ENCODE results near the gene INTS3.
A peak's percentile ranks its signal among the peaks of the same experiment; 100 is the strongest.
"Not testable (repeated sequence)": the region's sequence is repeated elsewhere in the genome, so short reads cannot be mapped to it uniquely, and the experiment has no call there.

The INTS3 gene

DNA sequence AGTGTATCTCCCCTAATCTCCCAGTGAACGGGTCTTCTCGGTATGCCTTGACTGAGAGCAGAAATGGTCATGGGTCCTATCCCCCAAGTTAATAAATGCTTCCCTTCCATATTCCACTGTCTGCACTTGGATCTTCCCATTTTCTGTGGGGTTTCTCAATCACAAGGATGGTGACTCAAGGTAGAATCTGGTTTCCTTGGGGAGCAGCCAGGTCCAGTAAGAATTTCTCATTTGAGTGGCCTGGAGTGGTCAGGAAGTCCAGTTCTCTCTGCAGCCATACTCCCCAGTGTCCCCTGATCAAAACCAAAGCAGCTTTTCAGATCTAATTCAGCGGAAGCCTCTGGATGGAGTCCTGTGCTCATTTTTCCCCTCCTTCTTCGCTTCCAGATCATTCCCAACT lies 32.6 kb downstream of the INTS3 start:
- no peak for DNase-seq

DNA sequence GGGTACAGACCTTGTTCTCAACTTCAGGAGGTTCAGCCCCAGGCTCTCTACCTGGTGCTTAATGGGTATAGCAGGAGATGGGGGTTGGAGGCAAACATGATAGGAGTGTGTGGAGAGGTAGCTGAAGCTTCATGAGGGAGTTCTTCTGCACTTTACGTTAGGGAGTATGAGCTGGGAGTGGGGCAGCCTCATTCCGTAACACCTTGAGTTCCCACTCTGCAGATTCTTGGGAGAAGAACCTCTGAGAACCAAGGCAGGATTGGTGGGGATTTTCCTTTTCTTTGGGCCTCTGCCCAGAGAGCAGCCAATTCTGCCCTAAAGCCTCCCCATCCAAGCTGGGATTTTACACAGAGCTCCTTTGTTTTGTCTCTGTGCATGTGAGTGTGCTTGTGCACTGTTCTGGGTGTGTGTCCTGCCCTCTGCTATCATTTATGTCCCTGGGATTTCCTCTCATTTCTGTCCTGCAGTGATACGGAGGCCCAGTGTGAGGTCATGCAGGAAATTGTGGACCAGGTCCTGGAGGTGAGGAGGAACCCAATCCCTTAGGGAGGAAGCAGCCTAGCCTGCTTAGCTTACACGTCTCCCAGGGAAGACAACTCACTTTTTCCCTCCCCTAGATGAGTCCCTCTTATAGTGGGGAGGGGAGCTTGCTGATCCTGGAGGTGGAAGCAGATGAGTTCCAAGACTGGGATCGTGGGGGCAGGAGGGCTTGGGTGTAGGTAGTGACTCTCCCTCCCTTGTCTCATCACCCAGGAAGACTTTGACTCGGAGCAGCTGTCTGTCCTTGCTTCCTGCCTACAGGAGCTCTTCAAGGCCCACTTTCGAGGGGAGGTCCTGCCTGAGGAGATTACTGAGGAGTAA lies 35.7 kb downstream of the INTS3 start:
- no peak for DNase-seq

DNA sequence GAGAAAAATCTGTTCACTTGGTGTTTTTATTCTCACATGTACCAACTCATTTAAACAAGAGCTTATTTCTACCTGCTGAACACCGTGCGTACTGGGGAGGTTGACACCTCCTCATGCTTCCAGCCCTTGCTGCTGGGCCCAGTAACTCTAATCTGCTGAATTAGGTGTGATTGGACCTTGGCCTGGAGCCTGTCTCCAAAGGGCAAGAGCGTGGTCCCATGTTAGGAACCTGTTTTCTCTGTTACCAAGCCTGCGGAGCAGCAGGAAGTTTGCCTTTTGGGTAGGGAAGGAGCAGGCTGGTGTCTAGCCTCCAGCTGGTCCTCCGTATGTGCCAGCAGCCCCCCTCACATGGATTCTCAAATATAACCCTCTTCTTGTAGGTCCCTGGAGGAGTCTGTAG lies 36.5 kb downstream of the INTS3 start:
- no peak for DNase-seq

DNA sequence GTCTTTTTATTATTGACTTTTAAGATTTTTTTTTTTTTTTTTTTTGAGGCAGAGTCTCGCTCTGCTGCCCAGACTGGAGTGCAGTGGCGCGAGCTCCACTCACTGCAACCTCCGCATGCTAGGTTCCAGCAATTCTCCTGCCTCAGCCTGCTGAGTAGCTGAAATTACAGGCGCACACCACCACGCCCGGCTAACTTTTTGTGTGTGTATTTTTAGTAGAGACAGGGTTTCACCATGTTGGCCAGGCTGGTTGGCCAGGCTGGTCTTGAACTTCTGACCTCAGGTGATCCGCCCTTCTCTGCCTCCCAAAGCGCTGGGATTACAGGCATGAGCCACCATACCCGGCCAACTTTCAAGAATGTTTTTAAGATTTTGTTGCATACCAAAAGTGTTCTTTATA lies 38.8 kb downstream of the INTS3 start:
- not testable (repeated sequence) for DNase-seq

DNA sequence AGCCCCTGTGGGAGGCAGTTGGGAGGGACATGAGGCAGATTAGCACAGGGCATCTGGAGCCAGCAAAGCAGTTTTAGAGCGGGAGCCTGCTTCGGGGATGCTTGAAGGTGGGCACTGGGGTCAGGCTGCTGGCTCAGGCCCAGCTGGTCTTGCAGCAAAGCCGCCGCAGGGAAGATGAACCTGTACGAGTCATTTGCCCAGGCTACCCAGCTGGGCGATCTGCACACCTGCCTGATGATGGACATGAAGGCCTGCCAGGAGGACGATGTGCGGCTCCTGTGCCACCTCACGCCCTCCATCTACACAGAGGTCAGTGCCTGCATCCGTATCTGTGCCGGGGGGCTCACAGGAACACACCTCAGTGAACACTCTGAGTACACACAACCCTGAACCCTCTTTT lies 39.7 kb downstream of the INTS3 start:
- no peak for DNase-seq

DNA sequence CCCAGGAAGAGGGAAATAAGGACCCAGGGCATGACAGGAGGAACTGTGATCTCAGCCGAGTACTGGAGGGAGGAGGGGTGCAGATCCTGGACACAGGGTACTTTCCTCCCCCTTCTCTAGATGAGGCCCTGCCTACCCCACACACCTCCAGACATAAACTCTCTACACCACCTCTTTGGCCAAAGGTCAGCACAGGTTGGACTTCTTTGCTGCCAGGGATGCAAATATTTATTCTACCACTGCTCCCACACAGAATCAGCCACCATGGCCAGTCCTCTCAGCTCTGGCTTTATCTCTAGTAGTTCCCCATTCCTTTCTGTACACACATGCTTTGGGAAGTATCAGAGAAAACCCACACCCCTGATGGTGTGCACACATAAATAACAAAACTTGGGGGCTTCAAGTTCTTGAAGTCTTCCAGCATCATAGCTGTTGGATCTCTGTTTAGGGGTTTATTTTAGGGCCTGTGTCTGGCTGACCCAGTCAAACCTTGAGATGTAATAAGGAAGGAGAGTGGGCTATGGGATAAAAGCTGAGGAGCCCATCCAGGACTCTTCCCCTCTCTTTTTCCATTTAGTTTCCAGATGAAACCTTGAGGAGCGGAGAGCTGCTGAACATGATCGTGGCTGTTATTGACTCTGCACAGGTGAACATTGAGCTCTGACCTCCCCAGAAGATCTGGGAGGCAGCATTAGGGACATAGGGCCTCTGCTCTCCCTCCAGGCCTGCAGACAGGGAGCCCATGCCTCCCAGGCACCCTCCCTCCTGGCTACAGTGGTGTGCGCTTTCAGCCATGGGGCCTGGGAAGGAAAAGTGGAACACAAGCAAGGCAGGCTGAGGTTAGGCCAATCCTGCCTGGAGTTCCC lies 40.7 kb downstream of the INTS3 start:
- DNase-seq: no peak

DNA sequence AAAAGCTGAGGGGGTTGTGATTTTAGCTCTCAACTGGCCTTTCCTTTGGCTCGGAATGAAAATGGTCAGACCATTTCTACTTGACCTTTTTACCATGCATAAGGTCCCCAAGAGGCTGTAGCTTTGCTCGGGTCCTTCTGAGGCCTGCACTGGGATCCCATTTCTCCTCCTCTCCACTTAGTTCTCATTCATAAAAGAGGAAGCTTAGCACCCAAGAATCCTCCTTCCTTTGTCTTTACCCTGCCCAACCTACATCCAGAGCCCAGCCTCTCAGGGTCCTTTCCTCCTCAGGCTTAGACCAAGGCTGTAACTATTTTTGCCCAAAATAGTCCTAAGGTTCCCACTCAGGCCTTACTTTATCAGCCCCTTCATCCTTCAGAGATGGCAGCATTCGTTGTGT lies 41.4 kb downstream of the INTS3 start:
- DNase-seq: no peak

DNA sequence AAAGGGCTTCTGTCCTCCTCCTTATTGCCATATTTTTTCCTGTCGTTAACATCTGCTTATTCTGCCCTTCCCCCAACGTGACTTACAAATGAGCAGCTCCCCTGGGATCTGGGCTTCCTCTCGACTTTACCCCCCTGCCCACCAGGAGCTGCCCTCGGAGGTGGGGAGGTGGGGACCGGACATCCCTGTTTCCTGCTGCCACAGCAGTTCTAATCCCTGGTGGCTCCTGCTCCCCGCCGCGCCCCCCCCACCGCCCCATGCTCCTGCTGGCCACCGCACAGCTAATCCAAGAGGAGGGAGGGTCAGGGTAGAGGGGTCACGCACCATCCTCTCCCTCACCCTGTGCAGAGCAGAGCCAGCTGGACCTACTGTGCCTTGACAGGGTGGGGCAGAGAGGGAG lies 42.9 kb downstream of the INTS3 start:
- DNase-seq: no peak

DNA sequence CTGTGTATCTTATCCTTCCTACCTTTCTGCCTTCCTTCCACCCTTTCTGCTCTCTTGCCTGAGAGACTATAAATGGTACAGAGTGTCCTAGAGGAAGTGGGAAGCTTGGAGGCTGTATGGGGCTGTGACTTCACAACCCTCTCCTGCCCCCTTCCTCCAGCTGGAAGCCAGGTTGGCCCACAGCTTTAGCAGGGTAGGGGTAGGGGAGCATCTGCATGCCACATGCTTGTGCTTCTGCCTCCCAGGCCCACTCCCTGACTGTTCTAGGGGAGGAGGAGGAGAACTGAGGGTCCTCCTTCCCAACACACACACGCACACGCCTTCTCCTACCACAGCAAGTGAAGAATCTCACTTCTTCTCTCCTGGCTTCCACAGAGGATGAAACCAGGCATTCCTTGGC lies 43.4 kb downstream of the INTS3 start:
- DNase-seq: no peak

DNA sequence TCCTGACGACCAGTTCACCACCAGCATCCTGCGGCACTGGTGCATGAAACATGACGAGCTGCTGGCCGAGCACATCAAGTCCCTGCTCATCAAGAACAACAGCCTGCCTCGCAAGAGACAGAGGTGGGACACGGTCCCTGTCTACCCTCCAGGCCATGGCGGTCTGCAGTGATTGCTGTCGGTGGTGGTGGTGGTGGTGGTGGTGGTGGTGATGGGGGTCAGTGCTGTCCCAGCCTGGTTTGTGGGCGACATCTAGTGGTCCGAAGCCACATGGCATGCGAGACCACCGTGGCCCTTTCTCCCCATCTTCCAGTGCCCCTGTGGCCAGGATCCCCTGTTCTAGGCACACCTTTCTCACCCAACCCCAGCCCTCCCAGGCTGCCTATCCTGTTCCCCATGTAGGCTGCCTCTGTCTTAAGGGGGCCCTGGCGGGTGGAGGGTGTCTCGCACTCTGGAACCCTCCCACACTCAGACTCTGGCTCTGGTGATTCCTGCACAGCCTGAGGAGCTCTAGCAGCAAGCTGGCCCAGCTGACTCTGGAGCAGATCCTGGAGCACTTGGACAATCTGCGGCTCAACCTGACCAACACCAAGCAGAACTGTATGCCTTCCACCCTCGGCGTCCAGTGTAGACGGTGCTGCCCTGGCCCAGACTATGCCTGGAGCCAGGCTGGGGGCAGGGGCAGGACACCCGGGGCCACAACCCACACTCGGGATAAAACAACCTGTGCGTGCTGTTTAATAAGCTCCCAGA lies 44.2 kb downstream of the INTS3 start:
- DNase-seq: no peak

DNA sequence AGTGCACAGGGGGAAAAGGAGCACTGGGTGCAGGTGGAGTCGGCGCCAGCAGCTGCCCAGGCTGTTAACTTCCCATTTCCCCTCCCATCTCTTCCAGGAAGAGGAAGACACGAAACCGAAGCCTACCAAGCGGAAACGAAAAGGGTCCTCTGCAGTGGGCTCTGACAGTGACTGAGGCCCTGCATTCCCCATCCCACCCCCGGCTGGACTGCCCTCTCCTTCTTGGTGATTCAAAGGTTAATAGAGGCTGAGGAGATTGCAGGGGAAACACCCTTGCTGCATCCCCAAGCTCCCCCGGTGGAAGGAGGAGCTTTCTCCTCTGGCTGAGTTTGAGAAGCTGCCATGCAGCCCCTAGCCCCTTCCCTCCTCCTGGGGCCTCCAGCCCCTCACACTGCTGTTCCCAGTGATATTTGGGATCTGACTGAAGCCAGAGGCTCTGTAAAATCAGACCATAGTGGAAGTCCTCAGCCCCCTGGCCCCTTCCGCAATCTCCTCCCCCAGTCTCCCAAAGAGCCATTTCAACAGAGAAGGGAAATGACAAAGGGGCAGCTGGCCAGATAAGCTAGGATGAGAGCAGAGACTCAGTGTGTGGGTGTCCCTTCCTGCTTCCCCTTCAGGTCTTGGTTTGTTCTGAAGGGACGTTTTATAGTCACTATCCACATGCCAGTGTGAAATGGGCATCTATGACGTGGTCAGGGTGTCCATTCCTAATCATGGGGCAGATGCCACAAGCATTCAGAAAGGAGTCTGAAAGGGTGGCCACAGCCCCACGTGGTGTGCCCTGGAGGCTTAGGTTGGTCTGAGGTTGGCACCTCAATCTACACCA lies 45.5 kb downstream of the INTS3 start:
- no peak for DNase-seq

DNA sequence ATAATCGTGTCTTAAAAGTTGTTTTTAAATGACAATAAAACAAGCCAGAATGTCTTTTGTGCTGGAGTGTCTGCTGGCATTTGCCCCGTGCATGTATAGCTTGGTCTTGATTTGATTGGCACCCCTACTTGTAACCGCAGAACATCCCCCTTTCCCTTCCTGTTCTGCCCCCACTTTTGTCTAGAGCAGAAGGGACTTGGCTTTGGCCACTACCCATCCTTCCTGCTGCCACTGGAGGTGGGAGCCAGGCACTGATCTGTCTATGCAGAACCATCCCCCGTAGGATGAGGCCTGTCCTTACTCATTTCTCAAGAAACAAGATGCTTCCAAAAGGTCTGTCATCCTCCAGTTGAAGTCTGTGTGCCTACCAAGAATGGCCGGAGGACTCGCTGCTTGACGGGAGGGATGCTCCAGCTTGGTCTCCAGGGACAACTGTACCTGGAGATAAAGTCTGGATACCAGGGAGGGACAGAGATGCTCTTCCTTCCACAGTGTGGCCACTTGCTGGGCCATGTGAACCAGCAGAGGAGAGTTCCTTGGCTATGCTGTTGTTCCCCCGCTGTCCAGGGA lies 46.3 kb downstream of the INTS3 start:
- no peak for DNase-seq

DNA sequence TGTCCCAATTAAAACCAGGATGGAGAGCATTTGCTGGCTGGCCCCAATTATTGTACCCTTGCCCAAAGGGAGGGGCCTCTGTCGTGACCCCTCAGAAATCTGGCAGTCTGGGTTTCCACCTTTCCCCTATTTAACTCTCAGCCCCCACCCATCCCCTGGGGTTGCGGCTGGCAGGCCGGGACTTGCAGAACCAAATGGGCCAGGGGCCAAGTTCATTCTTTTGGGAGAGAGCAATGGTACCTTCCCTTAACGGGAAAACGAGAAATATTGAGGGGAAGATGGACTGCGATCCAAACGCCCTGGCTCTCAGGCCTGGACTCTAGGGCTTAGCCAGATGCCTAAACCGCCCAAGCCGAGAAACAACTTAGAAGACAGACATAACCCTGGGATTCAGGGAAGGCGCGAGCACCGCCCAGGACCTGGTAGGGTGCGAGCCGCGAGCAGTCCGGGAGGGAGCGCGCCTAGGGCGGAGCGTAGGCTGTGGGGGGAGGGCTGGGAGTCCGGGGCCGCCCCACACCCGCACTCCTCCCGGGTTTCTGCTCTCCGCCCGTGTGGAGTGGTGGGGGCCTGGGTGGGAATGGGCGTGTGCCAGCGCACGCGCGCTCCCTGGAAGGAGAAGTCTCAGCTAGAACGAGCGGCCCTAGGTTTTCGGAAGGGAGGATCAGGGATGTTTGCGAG lies 47.1 kb downstream of the INTS3 start, which contains the start of gene SLC27A3:
SLC27A3 (plus strand) TSS at position 628 of the 678 bp plus-strand sequence. CDS start 91 bp downstream, outside the sequence.
- no peak for DNase-seq

DNA sequence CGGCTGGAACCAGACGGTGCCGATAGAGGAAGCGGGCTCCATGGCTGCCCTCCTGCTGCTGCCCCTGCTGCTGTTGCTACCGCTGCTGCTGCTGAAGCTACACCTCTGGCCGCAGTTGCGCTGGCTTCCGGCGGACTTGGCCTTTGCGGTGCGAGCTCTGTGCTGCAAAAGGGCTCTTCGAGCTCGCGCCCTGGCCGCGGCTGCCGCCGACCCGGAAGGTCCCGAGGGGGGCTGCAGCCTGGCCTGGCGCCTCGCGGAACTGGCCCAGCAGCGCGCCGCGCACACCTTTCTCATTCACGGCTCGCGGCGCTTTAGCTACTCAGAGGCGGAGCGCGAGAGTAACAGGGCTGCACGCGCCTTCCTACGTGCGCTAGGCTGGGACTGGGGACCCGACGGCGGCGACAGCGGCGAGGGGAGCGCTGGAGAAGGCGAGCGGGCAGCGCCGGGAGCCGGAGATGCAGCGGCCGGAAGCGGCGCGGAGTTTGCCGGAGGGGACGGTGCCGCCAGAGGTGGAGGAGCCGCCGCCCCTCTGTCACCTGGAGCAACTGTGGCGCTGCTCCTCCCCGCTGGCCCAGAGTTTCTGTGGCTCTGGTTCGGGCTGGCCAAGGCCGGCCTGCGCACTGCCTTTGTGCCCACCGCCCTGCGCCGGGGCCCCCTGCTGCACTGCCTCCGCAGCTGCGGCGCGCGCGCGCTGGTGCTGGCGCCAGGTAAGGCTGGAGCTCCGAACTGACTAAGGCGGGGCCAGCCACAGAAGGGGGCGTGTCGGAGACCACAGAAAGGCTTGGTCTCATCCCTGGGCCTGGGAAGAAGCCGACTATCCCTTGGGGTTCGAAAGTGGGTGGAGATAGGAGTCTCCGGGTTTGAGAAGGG lies 47.8 kb downstream of the INTS3 start:
- DNase-seq: peak; percentile 68

DNA sequence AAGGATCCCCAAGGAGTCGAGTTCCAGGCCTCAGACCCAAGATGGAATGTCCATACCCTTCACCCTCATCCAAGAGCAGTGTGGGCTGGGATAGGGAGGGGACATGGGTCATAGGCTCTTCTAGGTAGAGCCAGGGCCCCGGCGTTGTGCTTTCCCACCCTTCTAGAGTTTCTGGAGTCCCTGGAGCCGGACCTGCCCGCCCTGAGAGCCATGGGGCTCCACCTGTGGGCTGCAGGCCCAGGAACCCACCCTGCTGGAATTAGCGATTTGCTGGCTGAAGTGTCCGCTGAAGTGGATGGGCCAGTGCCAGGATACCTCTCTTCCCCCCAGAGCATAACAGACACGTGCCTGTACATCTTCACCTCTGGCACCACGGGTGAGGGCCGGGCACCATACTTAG lies 48.5 kb downstream of the INTS3 start:
- DNase-seq: no peak

DNA sequence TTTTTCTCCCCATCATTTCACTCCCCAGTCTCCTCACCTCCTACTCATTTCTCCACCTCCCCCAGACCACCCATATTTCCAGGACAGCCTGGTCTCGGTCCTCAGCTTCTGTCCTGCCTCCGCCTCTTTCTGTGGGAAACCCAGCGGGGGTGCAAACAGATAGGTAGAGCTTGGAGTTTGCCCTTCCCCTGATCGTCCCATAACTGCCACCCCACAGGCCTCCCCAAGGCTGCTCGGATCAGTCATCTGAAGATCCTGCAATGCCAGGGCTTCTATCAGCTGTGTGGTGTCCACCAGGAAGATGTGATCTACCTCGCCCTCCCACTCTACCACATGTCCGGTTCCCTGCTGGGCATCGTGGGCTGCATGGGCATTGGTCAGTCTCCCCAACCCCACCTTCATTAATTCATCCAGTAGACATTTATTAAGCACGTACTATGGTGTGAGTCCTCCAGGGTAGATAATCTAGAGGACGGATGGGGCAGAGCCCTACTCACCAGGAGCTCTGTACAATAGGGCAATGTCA lies 49.1 kb downstream of the INTS3 start:
- no peak for DNase-seq

DNA sequence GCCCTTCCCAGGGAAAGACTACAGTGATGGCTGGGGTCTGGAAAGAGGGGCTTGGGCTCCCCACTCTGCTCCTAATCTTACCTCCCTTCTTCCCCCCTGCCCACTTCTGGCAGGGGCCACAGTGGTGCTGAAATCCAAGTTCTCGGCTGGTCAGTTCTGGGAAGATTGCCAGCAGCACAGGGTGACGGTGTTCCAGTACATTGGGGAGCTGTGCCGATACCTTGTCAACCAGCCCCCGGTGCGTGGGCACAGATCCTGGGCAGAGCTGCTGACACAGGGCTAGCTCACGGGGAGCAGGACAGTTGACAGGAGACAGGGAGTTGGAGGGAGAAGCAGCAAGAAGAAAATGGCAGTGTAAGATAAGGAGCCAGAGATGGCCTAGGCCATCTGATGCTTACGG lies 49.8 kb downstream of the INTS3 start:
- no peak for DNase-seq

DNA sequence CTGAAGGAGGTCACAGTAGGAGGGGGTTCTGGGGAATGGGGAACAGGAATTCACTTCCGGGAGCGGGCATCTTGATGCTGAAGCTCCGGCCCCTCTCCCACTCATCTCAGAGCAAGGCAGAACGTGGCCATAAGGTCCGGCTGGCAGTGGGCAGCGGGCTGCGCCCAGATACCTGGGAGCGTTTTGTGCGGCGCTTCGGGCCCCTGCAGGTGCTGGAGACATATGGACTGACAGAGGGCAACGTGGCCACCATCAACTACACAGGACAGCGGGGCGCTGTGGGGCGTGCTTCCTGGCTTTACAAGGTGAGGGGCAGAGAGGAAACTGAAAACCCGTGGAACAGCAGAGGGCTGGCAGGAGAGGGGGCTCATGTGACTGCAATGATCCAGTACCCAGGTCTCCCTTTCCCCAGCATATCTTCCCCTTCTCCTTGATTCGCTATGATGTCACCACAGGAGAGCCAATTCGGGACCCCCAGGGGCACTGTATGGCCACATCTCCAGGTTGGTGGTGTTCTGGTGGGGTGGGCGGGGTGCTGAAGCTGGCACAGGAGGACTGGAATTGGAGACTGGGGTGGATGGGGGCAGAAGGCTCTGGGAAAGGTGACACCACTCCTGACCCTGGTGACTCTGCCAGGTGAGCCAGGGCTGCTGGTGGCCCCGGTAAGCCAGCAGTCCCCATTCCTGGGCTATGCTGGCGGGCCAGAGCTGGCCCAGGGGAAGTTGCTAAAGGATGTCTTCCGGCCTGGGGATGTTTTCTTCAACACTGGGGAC lies 50.4 kb downstream of the INTS3 start:
- DNase-seq: no peak

DNA sequence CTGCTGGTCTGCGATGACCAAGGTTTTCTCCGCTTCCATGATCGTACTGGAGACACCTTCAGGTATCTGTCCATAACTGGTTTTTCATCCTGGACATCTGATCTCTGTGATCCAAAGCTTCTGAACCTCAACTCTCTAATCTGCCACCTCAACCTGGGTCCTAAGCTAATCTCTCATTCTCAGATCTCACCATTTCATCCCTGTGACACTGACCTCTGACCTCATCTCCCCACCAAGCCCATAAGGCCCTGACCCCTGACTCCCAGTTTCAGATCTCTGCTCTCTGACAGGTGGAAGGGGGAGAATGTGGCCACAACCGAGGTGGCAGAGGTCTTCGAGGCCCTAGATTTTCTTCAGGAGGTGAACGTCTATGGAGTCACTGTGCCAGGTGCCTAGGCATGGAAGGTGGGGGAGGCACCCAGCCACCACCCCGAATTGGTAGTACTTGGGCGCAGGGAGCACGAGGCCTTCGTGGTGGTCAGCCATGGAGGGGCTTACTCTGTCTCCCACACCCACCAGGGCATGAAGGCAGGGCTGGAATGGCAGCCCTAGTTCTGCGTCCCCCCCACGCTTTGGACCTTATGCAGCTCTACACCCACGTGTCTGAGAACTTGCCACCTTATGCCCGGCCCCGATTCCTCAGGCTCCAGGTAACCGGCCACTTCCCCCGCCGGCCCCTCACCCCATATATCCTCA lies 51.1 kb downstream of the INTS3 start:
- no peak for DNase-seq

All from activated CD4-positive, CD25-positive, alpha-beta regulatory T cell treated with anti-CD3 and anti-CD28 coated beads, Interleukin-2, amount 50 U/mL, for 72 hours (primary cell).